DMS153 treated with DMSO at 0.1 percent for 48 hours (cell line): ENCODE measurements around the gene ARL6IP6.

ENCODE experiments used
- DNase-seq: peaks from one replicate; lab custom pipeline; 2025; ENCODE audit not compliant: unreplicated experiment; lab: John Stamatoyannopoulos, UW

The ARL6IP6 gene

GRCh38 chr2:152718076-152718908 is at the start of gene ARL6IP6:
TSS of gene ARL6IP6 (plus strand) at chr2:152718620. CDS start at chr2:152718625, 5 bp downstream.
- peak; percentile 87 for DNase-seq

DNA sequence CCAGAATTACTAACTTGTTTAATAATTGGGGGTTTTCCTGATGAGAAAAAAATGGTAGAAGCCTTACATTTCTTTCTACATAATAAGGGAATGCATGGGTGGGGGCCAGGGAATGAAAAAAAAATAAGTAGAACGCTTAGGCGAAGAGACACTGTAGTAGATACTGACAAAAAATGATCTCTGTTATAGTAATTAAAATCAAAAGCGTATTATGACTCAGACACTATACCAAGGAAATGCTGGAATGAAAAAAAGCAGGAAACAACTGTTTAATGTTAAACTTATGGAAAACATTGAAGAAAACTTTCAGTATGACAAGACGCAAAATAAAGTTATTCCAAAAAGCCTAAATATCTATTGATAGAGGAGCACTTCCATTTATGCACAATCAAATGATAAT is 44.1 kb upstream of the ARL6IP6 start:
- no peak for DNase-seq

GRCh38 chr2:152676461-152676860 is 42.0 kb upstream of the ARL6IP6 start:
- DNase-seq = no peak

- no peak for DNase-seq
Measured at GRCh38 chr2:152678808-152679207, 39.6 kb upstream of the ARL6IP6 start.

- DNase-seq = no peak
Measured at GRCh38 chr2:152682663-152683062, 35.8 kb upstream of the ARL6IP6 start.

DNA sequence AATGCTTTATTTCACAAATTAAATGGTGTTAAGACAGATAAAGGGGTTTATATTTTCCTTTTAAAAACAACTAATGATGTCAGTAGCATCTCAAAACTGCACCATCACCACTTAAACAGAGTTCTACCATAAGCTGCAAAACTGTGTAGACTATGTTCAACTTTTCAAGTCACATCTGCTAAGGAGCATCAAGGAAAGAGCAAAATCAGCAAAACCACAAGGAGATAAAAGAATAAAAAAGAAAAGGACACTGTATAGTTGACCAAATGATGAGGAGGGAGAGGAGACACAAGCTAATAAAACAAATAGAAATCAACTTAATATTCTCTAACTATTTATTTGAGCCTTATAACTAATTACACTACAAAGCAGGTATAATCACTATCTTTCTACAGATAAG is 35.0 kb upstream of the ARL6IP6 start:
- no peak for DNase-seq

GRCh38 chr2:152686321-152686720 is 32.1 kb upstream of the ARL6IP6 start:
- DNase-seq = no peak

- DNase-seq = no peak
Measured at GRCh38 chr2:152693033-152693432, 25.4 kb upstream of the ARL6IP6 start.

GRCh38 chr2:152694161-152694661 is 24.2 kb upstream of the ARL6IP6 start:
- DNase-seq = no peak

- no peak for DNase-seq
Measured at GRCh38 chr2:152695763-152696162, 22.7 kb upstream of the ARL6IP6 start.

DNA sequence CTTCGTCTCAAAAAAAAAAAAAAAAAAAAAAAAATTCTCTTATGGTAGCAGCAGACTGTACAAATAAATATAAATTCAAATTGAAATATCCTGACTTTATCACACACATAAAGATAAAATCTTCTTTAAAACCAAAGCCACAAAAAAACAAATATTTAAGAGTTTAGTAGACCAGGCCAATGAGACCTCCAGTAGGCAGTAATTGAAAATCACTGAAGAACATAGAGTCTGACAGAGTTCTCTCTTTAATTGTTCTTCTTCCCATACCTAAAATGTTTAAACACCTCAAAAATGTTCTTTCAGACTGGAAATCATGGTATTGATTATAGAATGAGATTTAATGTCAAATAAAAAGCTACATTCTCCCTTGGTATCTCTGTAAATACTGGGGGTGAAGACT is 21.9 kb upstream of the ARL6IP6 start:
- no peak for DNase-seq

DNA sequence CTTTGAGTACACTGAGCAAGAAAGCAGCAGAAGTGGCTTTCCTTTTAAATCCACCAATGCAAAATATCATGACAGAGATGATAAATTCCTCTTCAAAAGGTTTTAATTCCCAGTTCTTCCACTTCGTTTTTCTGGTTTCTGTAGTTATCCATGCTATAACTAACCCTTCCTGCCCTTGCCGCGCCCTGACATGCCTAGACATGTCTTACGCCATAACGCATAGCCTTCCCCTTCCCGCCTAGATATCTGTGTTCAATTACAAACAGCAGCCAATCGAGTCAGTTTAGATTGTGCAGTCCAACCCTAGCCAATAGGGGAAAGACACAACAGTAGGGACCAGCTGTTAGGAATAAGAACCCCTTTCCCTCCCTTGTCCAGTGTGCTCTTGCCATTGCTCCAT is 17.2 kb upstream of the ARL6IP6 start:
- DNase-seq = no peak

DNA sequence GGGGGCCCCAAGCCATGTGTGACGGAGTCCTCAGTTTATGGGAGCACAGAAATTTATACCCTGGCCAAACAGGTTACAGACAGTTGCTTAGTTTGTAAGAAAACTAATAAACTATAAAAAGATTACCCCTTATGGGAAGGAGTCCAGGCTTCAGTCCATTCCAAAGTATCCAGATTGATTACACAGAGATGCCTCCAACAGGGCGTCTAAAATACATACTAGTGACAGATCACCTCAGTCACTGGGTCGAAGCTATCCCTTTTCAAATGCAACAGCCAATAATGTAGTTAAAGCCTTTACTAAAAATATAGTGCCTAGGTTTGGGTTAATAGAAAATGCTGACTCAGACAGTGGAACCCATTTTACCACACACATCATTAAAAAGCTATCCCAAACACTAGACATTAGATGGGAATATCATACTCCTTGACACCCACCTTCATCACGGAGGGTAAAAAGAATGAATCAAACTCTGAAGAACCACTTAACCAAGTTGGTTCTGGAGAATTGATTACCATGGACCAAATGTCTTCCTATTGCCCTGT is 11.9 kb upstream of the ARL6IP6 start:
- no peak for DNase-seq

DNA sequence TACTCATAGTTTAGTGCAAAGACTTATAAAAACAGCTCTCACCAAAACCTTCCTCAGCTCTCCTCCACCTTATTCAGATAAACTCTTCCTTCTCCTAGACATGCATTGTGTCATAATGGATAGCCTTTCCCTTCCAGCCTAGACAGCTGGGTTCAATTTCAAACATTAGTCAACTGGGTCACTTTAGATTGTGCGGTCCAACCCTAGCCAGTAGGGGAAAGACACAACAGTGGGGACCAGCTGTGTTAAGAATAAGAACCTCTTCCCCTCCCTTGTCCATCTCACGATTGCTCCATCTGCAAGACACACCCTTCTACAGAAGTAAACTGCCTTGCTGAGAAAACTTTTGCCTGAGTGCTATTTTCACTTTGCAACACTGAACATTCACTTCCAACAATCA is 9.7 kb upstream of the ARL6IP6 start:
- no peak for DNase-seq

DNA sequence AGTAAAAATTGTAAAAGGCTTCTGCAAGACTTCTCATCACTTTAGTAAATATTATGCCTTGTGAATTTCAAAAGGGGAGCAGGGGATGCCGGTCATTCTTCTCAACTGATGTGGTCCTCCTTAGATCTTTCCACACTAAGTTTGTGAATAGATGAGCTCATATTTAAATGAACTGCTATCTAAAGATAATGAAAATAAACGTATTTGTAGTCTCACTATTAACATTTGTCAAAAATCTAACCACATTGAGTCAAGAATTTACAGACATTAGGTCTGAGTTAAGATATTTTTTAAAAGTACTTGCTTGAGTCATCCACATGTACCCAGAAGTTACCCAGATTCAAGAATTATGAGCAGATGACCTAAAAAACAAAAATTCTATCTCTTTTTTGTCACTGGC is 7.7 kb upstream of the ARL6IP6 start:
- DNase-seq = no peak

GRCh38 chr2:152715112-152715511 is 3.3 kb upstream of the ARL6IP6 start:
- DNase-seq = no peak

- DNase-seq = no peak
Measured at GRCh38 chr2:152715854-152716428, 2.5 kb upstream of the ARL6IP6 start.

DNA sequence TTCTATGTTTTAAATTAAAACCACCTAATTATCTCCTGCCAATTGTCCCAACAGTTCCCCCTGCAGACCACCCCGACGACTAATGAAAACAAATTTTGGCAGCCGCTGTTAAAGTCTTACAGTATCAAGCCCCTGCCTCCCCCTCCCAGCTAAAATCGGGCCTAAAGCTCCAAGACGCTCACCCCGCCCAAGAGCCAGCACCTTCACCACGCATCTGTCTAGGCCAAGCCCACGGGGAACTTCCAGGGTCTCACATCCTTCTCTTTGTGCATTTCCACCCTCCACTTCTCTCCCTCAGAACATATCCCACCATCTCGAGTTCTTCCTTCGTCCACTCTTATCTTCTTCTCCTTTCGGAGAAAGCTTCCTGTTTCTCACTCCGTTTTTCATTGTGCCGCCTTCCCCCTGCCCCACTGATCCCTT is 1.6 kb upstream of the ARL6IP6 start:
- DNase-seq = no peak

GRCh38 chr2:152717228-152718075 is 968 bp upstream of the ARL6IP6 start, which contains the start of gene PRPF40A:
TSS of gene PRPF40A (minus strand) at chr2:152717461. CDS start at chr2:152717439, 22 bp downstream.
- peak; percentile 95 for DNase-seq

DNA sequence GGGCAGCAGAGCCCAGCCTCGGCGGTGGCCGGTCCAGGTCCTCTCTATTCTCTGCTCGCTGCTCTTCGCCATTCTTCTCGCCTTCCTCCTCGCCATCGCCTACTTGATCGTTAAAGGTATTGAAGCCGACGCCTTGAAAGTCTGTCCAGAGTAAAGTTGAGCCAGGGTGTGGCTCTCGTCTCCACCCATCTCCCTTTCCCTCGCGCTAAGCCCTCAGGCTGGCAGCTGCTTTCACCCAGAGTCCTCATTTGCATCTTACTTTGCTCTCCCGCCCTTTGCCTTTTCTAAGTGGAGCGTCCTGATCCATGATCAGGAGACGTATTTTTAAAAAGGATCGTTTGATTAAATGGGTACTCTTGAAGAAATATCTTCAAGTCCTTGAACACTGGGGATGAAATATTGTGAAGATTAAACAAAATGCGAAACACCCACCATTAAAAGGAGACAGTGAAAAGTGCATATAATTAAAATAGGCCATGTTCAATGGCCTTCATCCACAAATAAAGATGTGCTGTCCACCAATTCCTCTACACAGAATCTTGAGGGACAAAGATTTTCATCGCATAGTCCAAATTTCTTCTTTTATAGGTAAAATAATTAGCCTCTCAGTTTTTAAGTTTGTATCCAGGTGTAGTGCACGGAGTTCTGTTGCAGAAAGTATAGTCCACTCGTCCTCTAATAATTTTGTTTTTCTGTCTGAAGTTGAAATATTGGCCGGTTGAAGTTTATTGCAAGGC is 657 bp downstream of the ARL6IP6 start:
- peak; percentile 48 for DNase-seq
